Natural killer cell (primary cell): Measurements from ENCODE around the gene DRD2. TPM values are rescaled to one million over a fixed set of nuclear protein-coding genes. Genes with fewer than 3 reads are reported as not detected.

ENCODE experiments used
- ATAC-seq, 3 donors: fragments of 150-1000 bp in 2 of 3; fragments of 200-7000 bp in 1 of 3; cut with Tn5 transposase; 1 replicate in 1 of 3; 2 replicates in 2 of 3; pipeline ENCODE4 v1.10.0; 2021; ENCODE audit warnings: mild to moderate bottlenecking in 2 of 3, moderate library complexity in 2 of 3
- DNase-seq, 2 donors: peaks; one replicate each; pipeline versions ENCODE4 v3.0.0 to v3.0.0-alpha.2; 2013 to 2021; ENCODE audit warnings: mixed read lengths in 1 of 2
- H3K27ac ChIP-seq: one replicate; pipeline ENCODE4 v1.5.1; 2013; ENCODE audit warnings: mild to moderate bottlenecking, low read length
- H3K27me3 ChIP-seq: one replicate; pipeline ENCODE4 v1.6.1; 2013; ENCODE audit warnings: low read length; ENCODE audit not compliant: control insufficient read depth, insufficient read depth
- H3K36me3 ChIP-seq: one replicate; pipeline ENCODE4 v1.6.1; 2013; ENCODE audit warnings: low read length; ENCODE audit not compliant: control insufficient read depth, insufficient read depth
- H3K4me1 ChIP-seq: one replicate; pipeline ENCODE4 v1.6.1; 2013; ENCODE audit warnings: low read length; ENCODE audit not compliant: control insufficient read depth, insufficient read depth
- H3K4me3 ChIP-seq: one replicate; pipeline ENCODE4 v1.5.1; 2013; ENCODE audit warnings: low read length
- H3K9me3 ChIP-seq: one replicate; pipeline ENCODE4 v1.6.1; 2013; ENCODE audit warnings: low read length; ENCODE audit not compliant: control insufficient read depth, insufficient read depth
- H3K27ac Mint-ChIP-seq, 2 donors: one replicate each; pipeline ENCODE4 v1.8.0; 2022; ENCODE audit warnings: mild to moderate bottlenecking in 2 of 2, mixed read lengths in 2 of 2, moderate library complexity in 1 of 2
- H3K27me3 Mint-ChIP-seq, 2 donors: one replicate each; pipeline ENCODE4 v1.8.0; 2022; ENCODE audit warnings: low read depth in 2 of 2, mixed read lengths in 2 of 2
- H3K36me3 Mint-ChIP-seq: one replicate; pipeline ENCODE4 v1.8.0; 2022; ENCODE audit warnings: mixed read lengths
- H3K4me1 Mint-ChIP-seq, 2 donors: one replicate each; pipeline ENCODE4 v1.8.0; 2022; ENCODE audit warnings: mixed read lengths in 2 of 2
- H3K4me3 Mint-ChIP-seq: one replicate; pipeline ENCODE4 v1.8.0; 2022; ENCODE audit warnings: mild to moderate bottlenecking, moderate library complexity, mixed read lengths
- H3K9me3 Mint-ChIP-seq, 2 donors: one replicate each; pipeline ENCODE4 v1.8.0; 2022; ENCODE audit warnings: mixed read lengths in 2 of 2
- CTCF ChIP-seq: fragments of 200-600 bp; IDR thresholded peaks from one replicate; pipeline ENCODE4 v1.8.0; 2022; ENCODE audit warnings: antibody characterized with exemption
- WGBS: methylation state at CpG from one replicate; pipeline ENCODE4 v1.1.7; 2013; ENCODE audit warnings: missing lambda C conversion rate; ENCODE audit not compliant: insufficient coverage; 5-methylcytosine and 5-hydroxymethylcytosine counted together
- intact Hi-C: fragments of 100-400 bp; cut with micrococcal nuclease; formaldehyde crosslinking; loops from one replicate; pipeline ENCODE4 v1.14.2; 2022
- total RNA-seq, 4 donors: library from RNA; stranded (reverse); fragments of 120-200 nt in 1 of 4; gene quantifications; one replicate each; pipeline versions ENCODE4 v1.2.3 to v1.2.4, GENCODE V29; 2013 to 2022

The DRD2 gene
- total RNA-seq, 3 donors from 2014 or later (not counting 1 experiment from before 2014, with no cell fraction given) = not detected

GRCh38 chr11:113505541-113506375 is 30.6 kb upstream of the DRD2 start:
- H3K4me3 Mint-ChIP-seq = no peak overlapping the region
- no peaks in the 10 kb centered on the region for H3K4me1 Mint-ChIP-seq
- DNase-seq (no peak), ATAC-seq (no peak)
- Histone ChIP-seq H3K36me3 (no peaks in the 10 kb centered on the region), H3K27me3 (no peaks in the 10 kb centered on the region), H3K4me1 (no peaks in the 10 kb centered on the region), H3K27ac (no peak overlapping the region), H3K9me3 (no peaks in the 10 kb centered on the region), H3K4me3 (no peak overlapping the region)
- H3K27ac Mint-ChIP-seq = no peak overlapping the region
- H3K9me3 Mint-ChIP-seq = no peaks in the 10 kb centered on the region
- H3K27me3 Mint-ChIP-seq = peaks cover 31 to 50% of the 10 kb centered on the region in 2 donors
- no peaks in the 10 kb centered on the region for H3K36me3 Mint-ChIP-seq
- intact Hi-C loops = no loop called here
- WGBS = 44% methylated on average over 12 of the region's 12 CpGs
- no peak for TF ChIP-seq CTCF

- DNase-seq (no peak), ATAC-seq (no peak)
- Mint-ChIP-seq H3K4me1 (no peaks in the 10 kb centered on the region), H3K27ac (no peak overlapping the region), H3K27me3 (peaks cover 29 to 43% of the 10 kb centered on the region in 2 donors), H3K9me3 (no peaks in the 10 kb centered on the region), H3K4me3 (no peak overlapping the region), H3K36me3 (no peaks in the 10 kb centered on the region)
- H3K4me3 ChIP-seq = no peak overlapping the region
- no peaks in the 10 kb centered on the region for H3K27me3 ChIP-seq
- TF ChIP-seq CTCF = no peak
- no peaks in the 10 kb centered on the region for H3K36me3 ChIP-seq
- 77% methylated on average over 3 of the region's 3 CpGs for WGBS
- intact Hi-C loops = no loop called here
- no peaks in the 10 kb centered on the region for H3K4me1 ChIP-seq
- H3K27ac ChIP-seq = no peak overlapping the region
- H3K9me3 ChIP-seq = no peaks in the 10 kb centered on the region
Observed at GRCh38 chr11:113505046-113505445, 29.8 kb upstream of the DRD2 start.

- no peak overlapping the region for H3K27ac Mint-ChIP-seq
- no peaks in the 10 kb centered on the region for H3K9me3 ChIP-seq
- H3K9me3 Mint-ChIP-seq = no peaks in the 10 kb centered on the region
- H3K4me3 Mint-ChIP-seq = no peak overlapping the region
- H3K36me3 ChIP-seq = no peaks in the 10 kb centered on the region
- no peaks in the 10 kb centered on the region for H3K4me1 ChIP-seq
- ATAC-seq (no peak), DNase-seq (no peak)
- WGBS = 55% methylated on average over 3 of the region's 4 CpGs
- no peaks in the 10 kb centered on the region for H3K27me3 ChIP-seq
- H3K27me3 Mint-ChIP-seq = peaks cover 26 to 38% of the 10 kb centered on the region in 2 donors
- no peak overlapping the region for H3K4me3 ChIP-seq
- intact Hi-C loops = no loop called here
- H3K36me3 Mint-ChIP-seq = no peaks in the 10 kb centered on the region
- H3K27ac ChIP-seq = no peak overlapping the region
- no peak for TF ChIP-seq CTCF
- H3K4me1 Mint-ChIP-seq = no peaks in the 10 kb centered on the region
Observed at GRCh38 chr11:113504586-113504985, 29.4 kb upstream of the DRD2 start.

- no peak overlapping the region for H3K27ac ChIP-seq
- H3K4me3 Mint-ChIP-seq = no peak overlapping the region
- H3K27me3 Mint-ChIP-seq = peaks cover 25 to 35% of the 10 kb centered on the region in 2 donors
Observed at GRCh38 chr11:113504071-113504470, 28.9 kb upstream of the DRD2 start.

More at GRCh38 chr11:113504071-113504470, 28.9 kb upstream of the DRD2 start:
- Histone ChIP-seq H3K4me1 (no peaks in the 10 kb centered on the region), H3K9me3 (no peaks in the 10 kb centered on the region), H3K4me3 (no peak overlapping the region), H3K27me3 (no peaks in the 10 kb centered on the region), H3K36me3 (no peaks in the 10 kb centered on the region)
- WGBS = 83% methylated on average over 3 of the region's 3 CpGs
- no peak for ATAC-seq
- intact Hi-C loops = no loop called here
- no peaks in the 10 kb centered on the region for H3K9me3 Mint-ChIP-seq
- H3K36me3 Mint-ChIP-seq = no peaks in the 10 kb centered on the region
- TF ChIP-seq CTCF = no peak
- H3K4me1 Mint-ChIP-seq = no peaks in the 10 kb centered on the region
- DNase-seq = no peak
- no peak overlapping the region for H3K27ac Mint-ChIP-seq
